K562 (cell line): ENCODE results near the gene TRAPPC2B. TPM values are rescaled to one million over a fixed set of nuclear protein-coding genes. Genes with fewer than 3 reads are reported as not detected.
A peak's percentile ranks its signal among the peaks of the same experiment; 100 is the strongest.

ENCODE experiments used
- CBFA2T3 ChIP-seq: fragments of 450-650 bp; IDR thresholded peaks from 2 replicates; pipeline ENCODE4 v1.6.1; 2017
- GABPA ChIP-seq: fragments of 200-800 bp; sonication (Bioruptor generic); conservative IDR thresholded peaks from 2 replicates; pipeline ENCODE4 v1.6.1; 2016; ENCODE audit warnings: low read depth, missing genetic modification characterization, missing compliant biosample characterization
- PATZ1 ChIP-seq: fragments of 250-450 bp; sonication (Bioruptor Pico); IDR thresholded peaks from 2 replicates; pipeline ENCODE4 v1.5.0; 2020; ENCODE audit warnings: mild to moderate bottlenecking, borderline replicate concordance
- POLR2AphosphoS2 ChIP-seq: IDR thresholded peaks from 2 replicates; pipeline ENCODE4 v1.6.1; 2012; ENCODE audit warnings: low read length, improper control_type of control experiment
- PTRF ChIP-seq: fragments of 450-650 bp; IDR thresholded peaks from 2 replicates; pipeline ENCODE4 v1.6.1; 2016; ENCODE audit warnings: mild to moderate bottlenecking, missing genetic modification characterization, missing compliant biosample characterization
- SMARCB1 ChIP-seq: IDR thresholded peaks from 2 replicates; pipeline ENCODE4 v1.6.1; 2011; ENCODE audit warnings: improper control_type of control experiment, low read depth; ENCODE audit not compliant: insufficient read length
- SMC3 ChIP-seq: conservative IDR thresholded peaks from 2 replicates; pipeline ENCODE4 v1.6.1; 2011; ENCODE audit warnings: low read depth, low read length, improper control_type of control experiment; ENCODE audit not compliant: insufficient read depth
- TAF7 ChIP-seq: fragments of 450-650 bp; IDR thresholded peaks from 2 replicates; pipeline ENCODE4 v1.6.1; 2016; ENCODE audit warnings: missing genetic modification characterization, missing compliant biosample characterization
- THAP7 ChIP-seq: fragments of 250-450 bp; sonication (Bioruptor Pico); IDR thresholded peaks from 2 replicates; pipeline ENCODE4 v1.5.0; 2021
- THRA ChIP-seq: fragments of 450-650 bp; IDR thresholded peaks from 2 replicates; pipeline ENCODE4 v1.6.1; 2017; ENCODE audit warnings: mild to moderate bottlenecking, moderate library complexity
- ZNF143 ChIP-seq: sonication (generic); formaldehyde crosslinking; IDR thresholded peaks from 2 replicates; pipeline ENCODE4 v1.9.0; 2022; ENCODE audit warnings: mild to moderate bottlenecking, missing genetic modification reagents
- polyA plus RNA-seq, 8 experiments: library from polyadenylated mRNA; depleted of rRNA in 4 of 8; stranded (reverse) in 5 of 8; unstranded in 3 of 8; fragments of >200 nt; fragmentation: Nextera tagmentation in 2 of 8; fragmentation: Illumina TruSeq in 1 of 8; extraction: Ambion mirVana in 2 of 8; extraction: Trizol in 1 of 8; gene quantifications; 2 replicates each; pipeline versions ENCODE4 v1.2.1 to v1.2.3, GENCODE V29; 2011 to 2014; ENCODE audit warnings: inconsistent platforms in 1 of 8, missing spikeins in 1 of 8
- total RNA-seq, 7 experiments: library from RNA; depleted of rRNA in 6 of 7; stranded (reverse); fragments of >200 nt in 6 of 7; fragmentation: Illumina TruSeq in 2 of 7; extraction: Trizol in 2 of 7; gene quantifications; 2 replicates each; pipeline versions ENCODE4 v1.2.1 to v1.2.3, GENCODE V29; 2011 to 2021; ENCODE audit warnings: low replicate concordance in 1 of 7
- TF ChIP-seq, protein P1 (sequence below): fragments of 200-600 bp; sonication (generic); IDR thresholded peaks from one replicate; pipeline ENCODE4 v1.6.1; 2012; ENCODE audit warnings: mild to moderate bottlenecking, low read depth, low read length, inconsistent platforms

The TRAPPC2B gene
- total and polyA plus RNA-seq, 9 of the 15 experiments (the other 6 are each of a cell fraction or from before 2014, with no cell fraction given) = 2.2 to 20.4 (median 4.6) TPM

- 0 out of 2 replicates have a peak, but pooled peaks have one; percentile 36 for TF ChIP-seq TAF7 (tag)
- TF ChIP-seq, protein P1, sequence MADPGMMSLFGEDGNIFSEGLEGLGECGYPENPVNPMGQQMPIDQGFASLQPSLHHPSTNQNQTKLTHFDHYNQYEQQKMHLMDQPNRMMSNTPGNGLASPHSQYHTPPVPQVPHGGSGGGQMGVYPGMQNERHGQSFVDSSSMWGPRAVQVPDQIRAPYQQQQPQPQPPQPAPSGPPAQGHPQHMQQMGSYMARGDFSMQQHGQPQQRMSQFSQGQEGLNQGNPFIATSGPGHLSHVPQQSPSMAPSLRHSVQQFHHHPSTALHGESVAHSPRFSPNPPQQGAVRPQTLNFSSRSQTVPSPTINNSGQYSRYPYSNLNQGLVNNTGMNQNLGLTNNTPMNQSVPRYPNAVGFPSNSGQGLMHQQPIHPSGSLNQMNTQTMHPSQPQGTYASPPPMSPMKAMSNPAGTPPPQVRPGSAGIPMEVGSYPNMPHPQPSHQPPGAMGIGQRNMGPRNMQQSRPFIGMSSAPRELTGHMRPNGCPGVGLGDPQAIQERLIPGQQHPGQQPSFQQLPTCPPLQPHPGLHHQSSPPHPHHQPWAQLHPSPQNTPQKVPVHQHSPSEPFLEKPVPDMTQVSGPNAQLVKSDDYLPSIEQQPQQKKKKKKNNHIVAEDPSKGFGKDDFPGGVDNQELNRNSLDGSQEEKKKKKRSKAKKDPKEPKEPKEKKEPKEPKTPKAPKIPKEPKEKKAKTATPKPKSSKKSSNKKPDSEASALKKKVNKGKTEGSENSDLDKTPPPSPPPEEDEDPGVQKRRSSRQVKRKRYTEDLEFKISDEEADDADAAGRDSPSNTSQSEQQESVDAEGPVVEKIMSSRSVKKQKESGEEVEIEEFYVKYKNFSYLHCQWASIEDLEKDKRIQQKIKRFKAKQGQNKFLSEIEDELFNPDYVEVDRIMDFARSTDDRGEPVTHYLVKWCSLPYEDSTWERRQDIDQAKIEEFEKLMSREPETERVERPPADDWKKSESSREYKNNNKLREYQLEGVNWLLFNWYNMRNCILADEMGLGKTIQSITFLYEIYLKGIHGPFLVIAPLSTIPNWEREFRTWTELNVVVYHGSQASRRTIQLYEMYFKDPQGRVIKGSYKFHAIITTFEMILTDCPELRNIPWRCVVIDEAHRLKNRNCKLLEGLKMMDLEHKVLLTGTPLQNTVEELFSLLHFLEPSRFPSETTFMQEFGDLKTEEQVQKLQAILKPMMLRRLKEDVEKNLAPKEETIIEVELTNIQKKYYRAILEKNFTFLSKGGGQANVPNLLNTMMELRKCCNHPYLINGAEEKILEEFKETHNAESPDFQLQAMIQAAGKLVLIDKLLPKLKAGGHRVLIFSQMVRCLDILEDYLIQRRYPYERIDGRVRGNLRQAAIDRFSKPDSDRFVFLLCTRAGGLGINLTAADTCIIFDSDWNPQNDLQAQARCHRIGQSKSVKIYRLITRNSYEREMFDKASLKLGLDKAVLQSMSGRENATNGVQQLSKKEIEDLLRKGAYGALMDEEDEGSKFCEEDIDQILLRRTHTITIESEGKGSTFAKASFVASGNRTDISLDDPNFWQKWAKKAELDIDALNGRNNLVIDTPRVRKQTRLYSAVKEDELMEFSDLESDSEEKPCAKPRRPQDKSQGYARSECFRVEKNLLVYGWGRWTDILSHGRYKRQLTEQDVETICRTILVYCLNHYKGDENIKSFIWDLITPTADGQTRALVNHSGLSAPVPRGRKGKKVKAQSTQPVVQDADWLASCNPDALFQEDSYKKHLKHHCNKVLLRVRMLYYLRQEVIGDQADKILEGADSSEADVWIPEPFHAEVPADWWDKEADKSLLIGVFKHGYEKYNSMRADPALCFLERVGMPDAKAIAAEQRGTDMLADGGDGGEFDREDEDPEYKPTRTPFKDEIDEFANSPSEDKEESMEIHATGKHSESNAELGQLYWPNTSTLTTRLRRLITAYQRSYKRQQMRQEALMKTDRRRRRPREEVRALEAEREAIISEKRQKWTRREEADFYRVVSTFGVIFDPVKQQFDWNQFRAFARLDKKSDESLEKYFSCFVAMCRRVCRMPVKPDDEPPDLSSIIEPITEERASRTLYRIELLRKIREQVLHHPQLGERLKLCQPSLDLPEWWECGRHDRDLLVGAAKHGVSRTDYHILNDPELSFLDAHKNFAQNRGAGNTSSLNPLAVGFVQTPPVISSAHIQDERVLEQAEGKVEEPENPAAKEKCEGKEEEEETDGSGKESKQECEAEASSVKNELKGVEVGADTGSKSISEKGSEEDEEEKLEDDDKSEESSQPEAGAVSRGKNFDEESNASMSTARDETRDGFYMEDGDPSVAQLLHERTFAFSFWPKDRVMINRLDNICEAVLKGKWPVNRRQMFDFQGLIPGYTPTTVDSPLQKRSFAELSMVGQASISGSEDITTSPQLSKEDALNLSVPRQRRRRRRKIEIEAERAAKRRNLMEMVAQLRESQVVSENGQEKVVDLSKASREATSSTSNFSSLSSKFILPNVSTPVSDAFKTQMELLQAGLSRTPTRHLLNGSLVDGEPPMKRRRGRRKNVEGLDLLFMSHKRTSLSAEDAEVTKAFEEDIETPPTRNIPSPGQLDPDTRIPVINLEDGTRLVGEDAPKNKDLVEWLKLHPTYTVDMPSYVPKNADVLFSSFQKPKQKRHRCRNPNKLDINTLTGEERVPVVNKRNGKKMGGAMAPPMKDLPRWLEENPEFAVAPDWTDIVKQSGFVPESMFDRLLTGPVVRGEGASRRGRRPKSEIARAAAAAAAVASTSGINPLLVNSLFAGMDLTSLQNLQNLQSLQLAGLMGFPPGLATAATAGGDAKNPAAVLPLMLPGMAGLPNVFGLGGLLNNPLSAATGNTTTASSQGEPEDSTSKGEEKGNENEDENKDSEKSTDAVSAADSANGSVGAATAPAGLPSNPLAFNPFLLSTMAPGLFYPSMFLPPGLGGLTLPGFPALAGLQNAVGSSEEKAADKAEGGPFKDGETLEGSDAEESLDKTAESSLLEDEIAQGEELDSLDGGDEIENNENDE = no peak
- TF ChIP-seq PATZ1 (CRISPR knock-in tag) = no peak
- TF ChIP-seq THRA = no peak
- no peak for TF ChIP-seq SMARCB1
- TF ChIP-seq THAP7 = no peak
- no peak for TF ChIP-seq CBFA2T3
- TF ChIP-seq POLR2AphosphoS2 = no peak
- no peak for TF ChIP-seq PTRF (tag)
- 0 out of 2 replicates have a peak, but pooled peaks have one; percentile 6 for TF ChIP-seq SMC3
- TF ChIP-seq GABPA (tag) = peak; percentile 95
- TF ChIP-seq ZNF143 (CRISPR knock-in tag) = peak; percentile 90
These were observed 47.7 kb downstream of the TRAPPC2B start, which contains the start of gene ZNF17 (continued) for GRCh38 chr19:57410877-57411671.
